NAMALWA (cell line): ENCODE data around the gene SERGEF.
A peak's percentile ranks its signal among the peaks of the same experiment; 100 is the strongest.

Source experiments
- DNase-seq: peaks from one replicate; pipeline ENCODE4 v3.0.0-alpha.2; 2015; ENCODE audit warnings: low spot score

The SERGEF gene

GRCh38 chr11:17859552-17859951 is 153.3 kb downstream of the SERGEF start:
- DNase-seq: no peak

- DNase-seq: no peak
These were observed 157.1 kb downstream of the SERGEF start for GRCh38 chr11:17855531-17856290.

GRCh38 chr11:17853280-17853679 is 159.6 kb downstream of the SERGEF start:
- no peak for DNase-seq

DNA sequence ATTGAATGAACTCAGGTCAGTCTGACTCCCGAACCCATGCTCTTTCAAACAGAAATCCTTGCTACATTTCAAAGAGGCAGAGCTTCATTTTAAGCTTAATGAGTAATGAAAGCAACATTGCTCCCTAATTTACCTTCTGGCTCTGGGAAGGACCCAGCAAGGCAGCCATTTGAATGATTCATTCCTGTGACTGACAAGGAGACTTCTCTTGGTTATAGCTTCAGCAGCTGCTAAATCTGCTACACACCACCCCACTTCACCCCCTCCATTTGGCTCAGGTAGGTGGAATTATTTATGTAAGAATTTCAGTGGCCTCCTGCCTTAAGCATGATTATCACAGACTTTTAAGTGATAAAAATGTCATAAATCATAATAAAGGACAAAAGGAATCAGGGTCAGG is 160.6 kb downstream of the SERGEF start:
- DNase-seq: no peak

GRCh38 chr11:17851697-17852096 is 161.2 kb downstream of the SERGEF start:
- DNase-seq: no peak

- DNase-seq: no peak
These were observed 162.5 kb downstream of the SERGEF start for GRCh38 chr11:17850336-17850735.

- no peak for DNase-seq
These were observed 164.1 kb downstream of the SERGEF start for GRCh38 chr11:17848715-17849114.

DNA sequence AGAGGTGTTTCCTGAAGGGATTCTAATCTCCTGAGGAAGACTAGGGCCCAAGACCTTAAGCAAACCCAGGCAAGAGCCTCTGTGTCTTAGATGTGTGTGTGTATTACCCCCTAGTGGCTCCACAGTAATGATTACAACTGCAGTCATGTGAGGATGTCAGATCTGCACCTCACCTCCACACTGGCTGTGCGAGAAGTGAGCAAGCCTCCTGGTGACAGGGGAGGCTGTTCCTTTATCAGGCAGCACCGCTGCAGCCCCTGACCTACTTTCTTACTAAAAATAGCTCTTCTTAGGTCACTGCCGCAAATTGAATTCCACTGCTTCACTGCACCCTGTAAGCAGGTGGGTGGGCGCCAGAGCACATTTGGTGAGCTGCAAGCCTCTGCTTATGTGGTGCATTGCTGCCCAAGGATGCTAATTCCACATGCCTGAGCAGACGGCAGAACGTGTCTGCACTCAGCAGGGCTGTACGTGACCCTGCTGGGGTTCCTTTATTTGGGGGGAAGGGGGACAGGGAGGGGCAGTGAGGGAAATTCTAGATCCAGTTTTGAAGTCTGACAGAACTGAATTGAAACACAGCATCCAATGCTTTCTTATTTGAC is 165.9 kb downstream of the SERGEF start:
- peak; percentile 19 for DNase-seq

GRCh38 chr11:17845431-17845881 is 167.4 kb downstream of the SERGEF start:
- DNase-seq: no peak

GRCh38 chr11:17840101-17840548 is 172.7 kb downstream of the SERGEF start:
- no peak for DNase-seq

GRCh38 chr11:17839450-17839849 is 173.4 kb downstream of the SERGEF start:
- DNase-seq: no peak

DNA sequence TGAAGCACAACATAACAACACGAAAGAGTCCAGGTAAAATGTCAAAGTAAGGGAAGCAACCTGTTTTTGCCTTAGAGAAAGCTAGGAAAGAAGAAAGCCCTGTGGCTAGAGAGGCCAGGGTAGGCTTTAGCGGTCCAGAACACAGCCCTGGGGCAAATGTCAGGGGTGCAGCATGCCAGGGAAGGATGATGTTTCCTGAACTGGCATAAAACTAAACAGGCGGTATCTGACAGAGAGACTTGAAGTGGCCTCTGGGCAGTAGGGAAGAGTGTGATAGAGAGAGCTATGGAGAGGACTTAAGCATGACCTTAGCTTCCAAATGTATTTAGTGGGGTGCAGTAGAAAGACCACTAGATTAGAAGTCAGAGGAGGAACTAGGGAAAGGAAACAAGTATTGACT is 174.7 kb downstream of the SERGEF start:
- DNase-seq: no peak

GRCh38 chr11:17831883-17832282 is 181.0 kb downstream of the SERGEF start:
- no peak for DNase-seq

GRCh38 chr11:17831228-17831627 is 181.6 kb downstream of the SERGEF start:
- no peak for DNase-seq

DNA sequence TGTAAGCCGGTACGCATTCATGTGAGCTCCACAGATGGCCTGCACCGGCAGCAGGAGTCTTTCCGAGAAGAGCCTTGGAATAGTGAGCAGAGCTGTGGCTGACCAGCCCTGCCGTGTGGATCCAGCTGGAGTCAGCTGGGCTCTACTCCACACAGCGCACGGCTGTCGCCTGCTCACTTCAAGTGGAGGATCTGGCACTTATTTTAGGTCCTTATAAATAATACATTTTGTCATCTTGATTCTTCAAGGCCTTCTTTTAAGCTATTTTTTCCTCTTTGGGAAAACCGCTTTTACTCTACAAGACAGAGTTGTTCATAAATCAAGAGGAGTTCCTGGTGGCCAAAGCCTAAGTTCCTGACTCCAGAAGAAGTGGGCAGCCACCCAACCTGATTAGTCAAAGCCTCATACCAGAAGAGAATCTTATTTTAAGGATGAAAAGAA is 184.5 kb downstream of the SERGEF start:
- no peak for DNase-seq

DNA sequence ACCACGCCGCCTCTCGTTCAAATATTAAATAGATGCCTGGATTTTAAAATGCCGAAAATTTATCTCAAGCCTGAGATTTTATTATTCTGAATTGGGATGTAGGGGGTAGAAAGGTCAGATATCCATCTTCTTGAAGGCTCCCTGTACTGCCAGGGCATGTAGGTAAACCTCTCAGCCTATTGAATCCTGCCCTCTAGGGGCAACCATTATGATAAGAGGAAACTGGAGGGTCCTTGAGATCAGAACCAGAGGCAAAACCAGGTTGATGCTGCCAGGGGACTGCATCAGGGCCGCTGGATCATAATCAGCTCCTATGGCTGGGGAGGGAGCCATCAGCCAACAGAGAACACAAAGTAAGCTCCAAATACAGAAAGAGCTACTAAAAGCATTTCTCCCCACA is 185.8 kb downstream of the SERGEF start:
- DNase-seq: peak; percentile 9

DNA sequence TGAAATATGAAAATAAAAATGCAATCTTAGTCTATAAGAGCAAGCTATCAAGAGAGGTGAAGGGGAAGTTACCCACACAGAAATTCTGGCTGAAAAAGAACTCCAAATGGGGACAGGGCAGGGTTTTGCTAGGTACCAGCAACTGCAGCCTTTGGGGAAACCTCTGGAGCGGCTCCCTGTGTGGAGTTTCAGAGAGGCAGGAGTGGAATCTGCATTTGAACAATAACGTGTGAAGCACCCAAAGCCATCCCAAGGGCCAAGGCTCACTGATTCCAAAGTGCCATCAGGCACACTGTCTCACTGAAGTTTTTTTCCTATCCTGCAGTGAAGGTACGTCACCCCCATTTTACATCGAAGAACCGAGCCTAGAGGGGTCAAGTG is 190.5 kb downstream of the SERGEF start:
- DNase-seq: no peak

DNA sequence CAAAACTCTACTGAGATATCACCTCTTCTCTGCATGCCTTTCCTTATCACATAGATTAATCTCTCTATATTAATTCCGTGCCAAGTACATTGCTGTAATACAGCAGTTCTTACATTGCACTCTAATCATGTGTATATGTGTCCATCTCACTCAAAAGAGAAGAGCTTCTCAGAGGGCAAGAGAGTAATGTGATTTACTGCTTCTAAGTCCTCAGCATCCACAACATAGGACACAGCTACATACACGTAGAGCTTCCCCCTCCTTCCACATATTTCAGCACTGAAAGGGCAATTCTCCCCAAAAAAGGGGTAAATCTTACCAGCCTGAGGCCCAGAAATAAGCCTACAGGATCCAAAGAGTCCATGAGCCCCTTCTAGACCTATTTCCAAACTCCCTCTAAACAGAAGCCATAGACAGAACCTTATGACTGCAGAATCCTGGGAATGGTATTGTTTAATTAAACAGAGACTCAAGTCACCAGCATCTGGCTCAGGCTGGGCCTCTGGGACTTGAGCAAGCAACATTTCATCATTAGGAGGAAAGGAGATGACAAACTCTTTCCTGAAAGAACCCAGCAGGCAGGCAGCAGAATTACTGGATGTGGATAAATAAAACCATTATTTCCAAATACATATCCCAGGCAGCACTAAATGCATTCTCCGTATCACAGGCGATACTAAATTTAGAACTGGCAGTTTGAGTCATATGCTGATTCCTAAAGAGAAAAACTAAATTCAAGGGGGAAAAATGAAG is 191.0 kb downstream of the SERGEF start:
- DNase-seq: no peak

GRCh38 chr11:17816232-17816931 is 196.5 kb downstream of the SERGEF start:
- DNase-seq: no peak

DNA sequence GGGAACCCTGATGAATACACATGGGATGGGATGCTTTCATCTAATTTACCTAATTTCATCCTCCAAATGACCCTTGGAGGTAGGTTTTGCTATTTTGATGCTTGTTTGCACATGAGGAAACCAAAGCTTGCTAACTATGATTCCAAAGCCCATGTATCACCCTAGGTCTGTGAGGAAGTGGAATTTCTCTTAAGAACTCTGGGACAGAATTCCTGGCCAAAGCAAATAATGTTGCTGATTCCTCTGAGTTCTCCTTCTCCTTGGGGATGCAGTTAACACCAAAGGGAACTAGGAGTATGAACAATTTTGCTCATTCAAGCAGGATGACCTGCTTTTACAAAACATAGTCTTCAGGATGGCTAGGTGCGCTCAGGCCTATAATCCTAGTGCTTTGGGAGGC is 198.3 kb downstream of the SERGEF start:
- no peak for DNase-seq

DNA sequence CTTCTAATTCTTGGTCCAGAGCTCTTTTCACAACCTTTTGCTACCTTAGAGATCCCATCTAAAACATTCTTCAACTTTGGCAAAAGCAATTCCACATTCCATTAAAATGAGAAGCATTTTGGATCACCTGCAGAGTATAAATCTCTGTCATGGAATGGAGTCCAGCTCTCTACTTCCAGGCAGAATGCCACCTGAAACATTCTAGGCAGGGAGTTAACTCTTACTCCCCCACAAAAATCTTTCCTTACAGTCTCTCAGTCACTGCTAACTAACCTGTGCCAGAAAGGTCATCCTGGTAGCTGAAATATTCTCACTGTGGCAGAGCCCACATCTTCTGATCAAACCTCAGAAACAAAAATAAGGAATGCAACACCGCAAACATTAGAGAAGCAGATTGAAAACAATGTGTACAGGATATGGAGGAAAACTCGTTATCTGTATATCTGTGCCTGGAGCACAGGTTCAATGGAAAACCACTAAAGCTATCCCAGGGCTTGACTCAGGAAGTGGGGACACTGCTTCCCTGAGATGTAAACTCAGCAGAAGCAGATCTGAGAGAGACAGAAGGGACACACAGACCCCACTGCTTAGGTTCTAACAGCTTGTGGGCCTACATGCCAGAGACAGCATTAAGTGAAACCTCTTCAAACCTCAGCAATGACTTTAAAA is 199.3 kb downstream of the SERGEF start:
- no peak for DNase-seq

- no peak for DNase-seq
These were observed 200.0 kb downstream of the SERGEF start for GRCh38 chr11:17812865-17813187.
